ENCODE results near the gene CACNB3.
"Not testable (repeated sequence)": the region's sequence is repeated elsewhere in the genome, so short reads cannot be mapped to it uniquely, and the experiment has no call there.

Gene CACNB3

DNA sequence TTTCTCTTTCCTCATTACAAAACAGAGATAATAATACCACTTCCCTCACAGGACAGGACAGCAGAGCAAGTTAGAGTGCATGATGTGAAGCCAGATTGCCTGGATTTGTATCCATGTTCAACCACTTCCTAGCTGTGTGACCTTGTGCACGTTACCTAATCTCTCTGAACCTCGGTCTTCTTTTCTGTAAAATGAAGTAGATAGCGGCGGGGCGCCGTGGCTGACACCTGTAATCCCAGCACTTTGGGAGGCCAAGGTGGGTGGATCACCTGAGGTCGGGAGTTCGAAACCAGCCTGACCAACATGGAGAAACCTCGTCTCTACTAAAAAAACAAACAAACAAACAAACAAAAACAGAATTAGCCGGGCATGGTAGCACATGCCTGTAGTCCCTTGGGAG lies 36.6 kb downstream of the CACNB3 start:
- DNase-seq (ENCODE audit: low spot score), result not testable (repeated sequence)

DNA sequence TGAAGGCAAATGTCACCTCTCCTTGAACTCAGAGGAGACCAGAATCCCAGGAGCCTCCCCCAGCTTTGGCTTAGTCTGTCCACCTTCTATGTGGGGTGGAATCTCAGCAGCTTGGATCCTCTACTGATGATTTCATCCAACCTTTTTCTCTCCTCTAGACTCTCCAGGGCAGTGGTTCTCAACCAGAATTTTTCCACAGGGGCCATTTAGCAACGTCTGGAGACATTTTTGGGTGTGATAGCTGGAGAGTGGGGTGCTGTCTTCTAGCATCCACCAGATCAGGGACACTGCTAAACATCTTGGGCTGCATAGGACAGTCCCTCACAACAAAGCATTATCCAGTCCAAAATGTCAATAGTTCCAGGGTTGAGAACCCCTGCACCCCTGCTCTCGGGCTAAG lies 38.1 kb downstream of the CACNB3 start:
- no peak for DNase-seq (ENCODE audit: low spot score)

DNA sequence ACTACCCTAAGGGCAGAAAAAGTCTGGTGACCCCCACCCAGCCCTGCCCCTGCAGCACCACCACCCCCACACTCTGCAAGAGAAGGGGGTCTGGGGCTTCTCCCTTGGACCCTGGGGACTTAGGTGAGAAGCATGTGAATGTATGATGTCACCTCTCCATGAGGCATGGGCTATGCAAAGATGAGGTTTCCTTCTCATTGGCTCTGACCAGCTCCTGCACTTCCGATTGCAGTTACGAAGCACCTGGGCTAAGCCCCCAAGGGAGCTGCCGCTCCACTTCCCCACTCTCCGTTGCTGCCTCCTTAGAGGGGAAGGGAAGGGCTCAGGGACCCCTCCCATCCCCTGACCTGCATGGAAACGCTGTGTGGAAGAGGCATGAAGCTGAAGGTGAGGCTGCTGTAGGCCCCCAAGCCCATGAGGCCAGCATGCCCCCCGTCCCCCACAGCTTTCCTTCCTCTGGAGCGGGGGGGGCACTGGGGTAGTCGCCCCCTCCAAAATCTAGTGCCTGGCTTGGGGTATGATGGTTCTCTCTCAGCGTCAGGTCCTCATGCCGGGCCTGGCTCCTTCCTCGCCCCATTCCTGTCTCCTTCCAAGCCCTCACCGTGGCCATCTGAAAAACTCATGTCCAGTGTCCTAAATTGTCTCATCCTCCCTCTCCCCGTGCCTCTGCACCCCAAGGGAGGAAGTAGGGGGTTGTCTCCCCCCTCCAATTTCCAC lies 39.1 kb downstream of the CACNB3 start:
- DNase-seq (ENCODE audit: low spot score), result no peak

DNA sequence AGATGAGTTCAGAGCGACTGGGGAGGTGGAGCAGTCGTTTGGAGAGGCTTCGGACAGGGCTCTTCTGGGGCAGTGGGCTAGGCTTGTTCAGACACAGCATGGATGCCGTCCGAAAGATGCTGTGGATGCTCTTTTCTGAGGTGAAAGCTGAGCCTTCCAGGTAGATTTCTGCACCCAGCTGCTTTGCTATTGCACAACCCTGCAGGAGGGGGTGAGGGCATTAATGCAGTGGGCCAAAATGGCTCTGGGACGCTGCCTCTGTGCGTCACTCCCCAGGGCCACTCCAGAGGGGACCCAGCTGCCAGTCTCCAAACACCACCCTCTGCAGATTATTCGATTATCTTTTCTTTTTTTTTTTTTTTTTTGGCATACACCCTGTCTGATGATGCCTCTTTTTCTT lies 39.7 kb downstream of the CACNB3 start:
- DNase-seq (ENCODE audit: low spot score), result no peak

DNA sequence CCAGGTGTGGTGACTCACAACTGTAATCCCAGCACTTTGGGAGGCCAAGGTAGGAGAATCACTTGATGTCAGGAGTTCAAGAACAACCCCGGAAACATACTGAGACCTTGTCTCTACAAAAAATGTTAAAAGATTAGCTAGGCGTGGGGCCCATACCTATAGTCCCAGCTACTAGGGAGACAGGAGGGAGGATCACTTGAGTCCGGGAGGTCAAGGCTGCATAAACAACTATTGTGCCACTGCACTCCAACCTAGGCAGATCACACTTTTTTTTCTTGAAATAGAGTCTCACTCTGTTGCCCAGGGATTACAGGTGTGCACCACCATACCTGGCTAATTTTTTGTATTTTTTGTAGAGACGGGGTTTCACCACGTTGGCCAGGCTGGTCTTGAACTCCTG lies 41.3 kb downstream of the CACNB3 start:
- DNase-seq (ENCODE audit: low spot score), result no peak

DNA sequence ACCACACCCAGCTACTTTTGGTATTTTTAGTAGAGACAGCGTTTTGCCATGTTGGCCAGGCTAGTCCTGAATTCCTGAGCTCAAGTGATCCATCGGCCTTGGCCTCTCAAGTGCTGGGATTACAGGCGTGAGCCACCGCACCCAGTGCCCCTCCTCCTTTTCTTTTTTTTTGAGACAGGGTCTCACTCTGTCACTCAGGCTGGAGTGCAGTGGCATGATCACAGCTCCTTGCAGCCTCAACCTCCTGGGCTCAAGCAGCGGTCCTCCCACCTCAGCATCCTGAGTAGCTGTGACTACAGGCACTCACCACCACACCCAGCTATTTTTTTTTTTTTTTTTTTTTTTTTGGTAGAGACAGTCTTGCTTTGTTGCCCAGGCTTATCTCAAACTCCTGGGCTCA lies 41.9 kb downstream of the CACNB3 start:
- not testable (repeated sequence) for DNase-seq (ENCODE audit: low spot score)

DNA sequence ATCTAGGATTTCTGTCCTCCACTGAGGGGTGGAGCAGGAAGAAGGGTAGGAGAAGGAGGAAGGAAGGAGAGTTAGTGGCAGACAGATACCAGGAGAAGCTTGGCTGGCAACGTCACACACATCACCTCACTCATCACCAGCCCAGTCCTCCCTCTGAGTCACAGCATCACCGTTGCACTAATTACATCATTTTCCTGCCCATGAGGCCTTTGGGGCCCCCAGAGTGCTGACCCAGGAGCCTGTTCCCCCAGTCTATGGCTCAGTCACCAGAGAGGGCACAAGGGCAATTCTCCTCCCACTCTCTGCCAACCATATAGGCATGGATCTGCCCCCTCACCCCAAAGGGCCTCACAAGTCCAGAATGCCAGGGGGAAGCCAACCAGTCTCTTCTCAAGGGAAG lies 42.8 kb downstream of the CACNB3 start:
- no peak for DNase-seq (ENCODE audit: low spot score)

DNA sequence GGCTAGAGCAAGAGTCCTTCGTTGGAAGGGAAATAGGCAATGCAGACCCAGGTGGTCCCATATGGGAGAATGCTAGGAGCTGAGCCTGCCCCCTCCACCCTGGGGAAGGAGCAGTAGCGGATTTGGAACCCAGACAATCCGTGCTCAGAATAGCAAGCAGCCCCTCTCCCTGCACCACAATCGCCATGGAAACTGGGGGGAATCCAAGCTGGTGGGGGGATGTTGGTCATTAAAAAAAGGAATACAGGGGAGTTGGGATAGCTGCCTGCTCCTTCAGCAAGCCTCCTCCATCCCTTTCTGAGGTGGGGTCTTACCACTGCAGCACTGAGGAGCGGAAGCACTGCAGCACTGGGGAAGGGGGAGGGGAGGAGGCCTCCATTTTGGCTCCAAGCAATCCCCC lies 44.5 kb downstream of the CACNB3 start:
- DNase-seq (ENCODE audit: low spot score), result no peak

DNA sequence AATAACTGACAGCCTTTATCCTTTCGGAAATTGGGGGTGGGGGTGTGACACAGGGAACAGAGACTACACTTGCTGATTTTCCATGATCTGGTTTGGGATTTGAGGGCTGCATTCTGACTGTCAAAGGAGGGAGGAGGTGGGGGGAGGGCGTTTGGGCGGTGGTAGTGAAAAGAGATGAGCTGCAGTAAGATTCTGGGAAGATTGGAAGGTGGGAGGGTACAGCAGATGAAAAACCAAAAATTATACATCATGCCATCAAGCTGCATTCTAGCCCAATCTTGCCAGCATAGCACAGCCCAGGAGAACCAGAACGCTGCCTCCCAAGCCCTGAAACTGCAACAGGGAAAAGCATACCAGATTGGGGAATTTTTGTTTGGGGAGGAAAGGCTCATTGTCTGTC lies 45.0 kb downstream of the CACNB3 start:
- DNase-seq (ENCODE audit: low spot score), result no peak

DNA sequence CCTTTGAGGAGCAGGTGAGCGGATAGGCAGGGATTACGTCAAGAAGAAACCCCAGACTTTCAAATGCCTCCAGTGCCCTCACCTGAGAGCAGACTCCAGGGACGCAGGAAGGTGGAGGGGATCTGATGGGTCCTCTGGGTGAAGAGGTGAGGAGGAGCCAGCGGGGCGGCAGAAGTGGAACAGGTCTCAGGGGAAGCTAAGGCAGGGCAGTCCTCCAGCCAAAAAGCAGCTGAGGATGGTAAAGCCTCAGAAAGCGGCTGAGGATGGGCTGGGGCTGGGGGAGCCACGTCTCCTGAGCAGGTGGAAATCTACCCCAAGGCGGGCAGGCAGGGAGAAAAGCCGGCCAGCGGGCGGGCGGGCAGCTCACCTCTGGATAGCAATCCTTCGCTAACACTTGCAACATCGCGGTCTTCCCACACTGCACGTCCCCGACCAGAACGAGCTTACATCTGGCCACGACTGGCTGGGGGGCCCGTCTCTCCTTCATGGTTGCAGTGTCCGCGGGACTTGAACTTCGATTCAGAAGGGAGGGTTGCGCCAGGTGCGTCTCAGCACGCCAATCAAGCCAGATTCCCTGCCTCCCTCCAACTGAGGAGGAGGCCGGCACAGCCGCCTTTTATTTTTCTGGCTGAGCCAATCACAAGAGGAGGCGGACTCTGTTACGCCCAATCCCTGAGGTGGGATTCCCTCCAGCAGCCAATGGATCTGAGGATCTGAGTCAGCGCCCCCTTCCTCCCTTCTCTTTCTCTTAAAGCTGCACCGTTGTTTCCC lies 47.2 kb downstream of the CACNB3 start, which contains the start of gene RND1:
RND1 (minus strand) TSS at position 590 of the 771 bp plus-strand sequence; CDS start at position 487, 103 bp downstream.
- DNase-seq (ENCODE audit: low spot score), result peak; percentile 46

DNA sequence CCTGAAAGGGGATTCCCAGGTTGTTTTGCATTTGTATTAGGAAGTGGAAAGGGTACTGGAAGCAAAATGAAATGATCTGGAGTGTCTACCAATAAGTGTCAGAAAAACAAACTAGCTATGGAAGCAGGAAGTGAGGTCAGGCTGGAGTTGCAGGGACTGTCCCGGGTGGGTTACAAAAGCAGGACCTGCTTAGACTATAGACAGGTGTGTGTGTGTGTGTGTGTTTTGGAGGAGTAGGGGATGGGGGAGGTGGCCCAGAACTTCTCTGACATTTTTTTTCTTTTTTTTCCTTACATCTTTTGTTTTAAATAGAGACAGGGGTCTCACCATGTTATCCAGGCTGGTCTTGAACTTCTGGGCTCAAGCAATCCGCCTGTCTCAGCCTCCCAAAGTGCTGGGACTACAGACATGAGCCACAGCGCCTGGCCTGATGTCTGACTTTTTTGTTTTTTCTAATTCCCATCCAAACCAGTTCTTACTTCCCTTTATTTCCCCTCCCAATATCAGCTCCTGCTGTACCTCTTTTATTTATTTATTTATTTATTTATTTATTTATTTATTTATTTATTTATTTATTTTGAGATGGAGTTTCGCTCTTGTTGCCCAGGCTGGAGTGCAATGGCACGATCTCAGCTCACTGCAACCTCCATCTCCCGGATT lies 47.9 kb downstream of the CACNB3 start:
- no peak for DNase-seq (ENCODE audit: low spot score)

DNA sequence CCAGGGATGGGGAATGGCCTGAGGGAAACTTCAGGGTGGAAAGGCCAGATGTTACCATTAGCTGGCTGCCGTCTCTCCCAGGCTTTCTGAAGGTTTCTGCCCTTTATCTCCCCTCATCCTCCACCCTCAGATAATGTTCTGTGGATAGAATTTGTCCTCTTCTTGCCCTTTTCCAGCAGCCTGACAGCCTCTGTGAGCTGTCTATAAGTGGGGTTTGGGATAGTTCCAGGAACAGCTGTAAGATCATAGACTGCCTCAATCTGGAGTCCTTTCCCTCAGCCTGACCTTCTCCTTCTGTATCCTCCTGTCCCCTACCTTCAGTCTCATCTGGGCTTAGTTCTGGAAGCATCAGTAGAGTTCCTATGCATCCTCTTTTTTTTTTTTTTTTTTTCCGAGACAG lies 50.2 kb downstream of the CACNB3 start:
- no peak for DNase-seq (ENCODE audit: low spot score)

DNA sequence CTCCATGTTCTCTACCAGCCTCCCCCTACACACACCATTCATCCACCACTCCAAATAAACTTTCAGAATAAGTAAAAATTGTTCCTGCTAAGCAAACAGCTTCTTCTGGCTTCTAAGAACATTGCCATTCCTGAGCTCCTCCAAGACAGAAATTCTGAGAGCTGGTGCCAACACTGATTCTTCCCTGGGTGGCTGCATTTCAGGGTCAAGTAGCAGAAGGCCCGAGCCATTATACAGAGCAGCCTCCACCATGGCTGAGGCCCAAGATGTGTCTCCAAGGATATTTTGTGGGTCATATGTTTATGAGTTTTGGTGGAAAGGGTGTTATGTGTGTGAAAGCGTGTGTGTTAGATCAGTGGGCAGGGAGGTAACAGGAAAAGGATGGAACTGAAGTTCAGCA lies 50.9 kb downstream of the CACNB3 start:
- no peak for DNase-seq (ENCODE audit: low spot score)

DNA sequence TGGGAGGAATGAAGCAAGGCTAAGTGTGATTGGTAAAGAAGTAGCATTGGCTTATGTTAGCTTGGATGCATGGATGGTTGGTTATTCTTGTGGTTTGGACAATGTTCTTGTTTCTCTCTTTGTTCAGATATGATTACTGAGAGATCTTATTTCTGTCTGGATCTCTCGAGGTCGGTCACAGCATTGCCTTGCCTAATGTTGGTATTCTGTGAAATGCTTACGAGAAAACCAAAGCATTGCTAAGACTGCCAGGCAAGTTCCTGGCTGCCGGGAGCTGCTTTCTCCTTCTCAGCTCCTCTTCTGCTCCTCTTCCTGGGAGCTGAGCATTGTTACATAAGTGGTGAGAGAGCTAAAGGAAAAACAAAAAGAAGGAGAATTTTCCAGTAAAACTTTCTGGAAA lies 54.8 kb downstream of the CACNB3 start:
- DNase-seq (ENCODE audit: low spot score), result no peak

DNA sequence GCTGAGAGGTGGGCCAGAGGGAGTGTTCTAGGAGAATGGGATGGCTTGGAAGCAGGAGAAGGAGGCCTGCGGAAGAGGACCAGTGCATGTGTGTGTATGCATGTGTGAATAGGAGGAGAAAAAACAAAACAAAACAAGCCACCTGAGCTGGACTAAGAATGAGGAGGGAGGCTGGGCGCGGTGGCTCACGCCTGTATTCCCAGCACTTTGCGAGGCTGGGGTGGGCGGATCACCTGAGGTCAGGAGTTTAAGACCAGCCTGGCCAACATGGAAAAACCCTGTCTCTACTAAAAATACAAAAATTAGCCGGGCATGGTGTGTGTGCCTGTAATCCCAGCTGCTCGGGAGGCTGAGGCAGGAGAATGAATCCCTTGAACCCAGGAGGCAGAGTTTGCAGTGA lies 55.2 kb downstream of the CACNB3 start:
- not testable (repeated sequence) for DNase-seq (ENCODE audit: low spot score)

DNA sequence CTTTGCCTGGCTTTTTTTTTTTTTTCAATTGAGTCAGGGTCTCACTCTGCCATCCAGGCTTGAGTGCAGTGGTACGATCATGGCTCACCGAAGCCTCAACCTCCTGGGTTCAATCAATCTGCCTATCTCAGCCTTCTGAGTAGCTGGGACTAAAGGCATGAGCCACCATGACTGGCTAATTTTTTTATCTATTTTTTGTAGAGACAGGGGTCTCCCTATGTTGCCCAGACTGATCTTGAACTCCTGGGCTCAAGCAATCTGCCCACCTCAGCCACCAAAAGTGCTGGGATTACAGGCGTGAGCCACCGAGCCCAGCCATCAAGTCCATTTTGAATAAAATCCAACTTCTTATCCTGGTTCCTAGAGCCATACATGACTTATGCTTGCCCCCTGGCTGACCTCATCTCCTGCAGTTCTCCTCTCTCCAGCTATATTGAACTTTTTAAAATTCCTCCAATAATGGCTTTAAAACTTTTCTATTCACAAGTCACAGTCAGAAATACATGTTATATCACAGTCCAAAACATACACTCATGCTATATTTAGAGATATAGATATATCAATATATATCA lies 57.7 kb downstream of the CACNB3 start:
- DNase-seq (ENCODE audit: low spot score), result no peak
